ENCODE measurements around the gene RREB1.
"Not testable (repeated sequence)": the region's sequence is repeated elsewhere in the genome, so short reads cannot be mapped to it uniquely, and the experiment has no call there.

RREB1 gene

DNA sequence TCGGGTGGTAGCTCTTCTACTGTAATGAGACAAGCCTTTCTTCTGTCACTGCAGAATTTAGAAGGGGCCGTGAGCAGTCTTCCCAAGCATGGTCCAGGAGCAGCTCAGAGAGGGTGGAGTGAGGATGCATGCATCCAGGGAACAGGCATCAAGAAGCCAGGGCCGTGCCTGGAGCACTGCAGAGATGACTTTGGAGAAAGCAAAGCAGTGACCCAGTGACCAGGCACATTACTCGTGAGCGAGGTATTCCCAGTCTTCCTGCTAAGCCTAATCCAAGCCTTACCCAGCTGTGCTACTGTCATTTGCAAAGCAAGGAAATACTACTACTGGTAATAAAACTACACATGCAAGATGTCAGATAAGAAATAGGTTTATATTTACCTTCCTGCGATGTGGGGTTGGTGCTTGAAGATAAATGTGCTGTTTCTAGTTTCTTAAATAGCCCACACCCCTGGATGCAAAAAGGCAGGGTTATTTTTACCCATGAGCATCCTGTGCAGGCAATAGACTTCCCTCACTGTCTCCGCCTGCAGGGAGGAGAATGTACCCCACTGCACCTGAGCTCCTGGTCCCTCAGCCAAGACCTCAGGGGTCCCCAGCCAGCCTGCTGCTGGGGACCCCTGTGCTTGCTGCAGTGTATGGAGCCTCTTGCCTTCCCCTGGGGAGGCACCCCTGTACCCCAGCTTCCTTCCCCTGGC, 142.3 kb downstream of the RREB1 start:
- no peak for DNase-seq

DNA sequence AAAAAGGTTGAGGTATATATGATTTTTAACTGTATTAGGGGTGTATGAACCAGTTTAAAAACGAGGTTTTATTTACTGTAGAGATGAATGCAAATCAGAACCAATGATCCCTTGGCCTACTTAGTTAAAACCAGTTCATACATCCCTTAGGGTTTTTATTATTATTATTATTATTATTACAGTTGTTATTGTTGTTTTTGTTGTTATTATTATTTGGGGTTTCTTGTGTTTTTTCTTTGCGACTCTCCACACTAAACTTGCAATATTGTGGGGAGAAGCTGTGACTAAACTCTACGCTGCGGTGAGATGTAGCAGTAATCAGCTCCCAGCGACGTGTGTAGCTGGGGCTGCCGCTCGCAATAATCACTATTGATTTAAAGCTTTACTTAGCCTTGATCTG, 143.1 kb downstream of the RREB1 start:
- DNase-seq: no peak

DNA sequence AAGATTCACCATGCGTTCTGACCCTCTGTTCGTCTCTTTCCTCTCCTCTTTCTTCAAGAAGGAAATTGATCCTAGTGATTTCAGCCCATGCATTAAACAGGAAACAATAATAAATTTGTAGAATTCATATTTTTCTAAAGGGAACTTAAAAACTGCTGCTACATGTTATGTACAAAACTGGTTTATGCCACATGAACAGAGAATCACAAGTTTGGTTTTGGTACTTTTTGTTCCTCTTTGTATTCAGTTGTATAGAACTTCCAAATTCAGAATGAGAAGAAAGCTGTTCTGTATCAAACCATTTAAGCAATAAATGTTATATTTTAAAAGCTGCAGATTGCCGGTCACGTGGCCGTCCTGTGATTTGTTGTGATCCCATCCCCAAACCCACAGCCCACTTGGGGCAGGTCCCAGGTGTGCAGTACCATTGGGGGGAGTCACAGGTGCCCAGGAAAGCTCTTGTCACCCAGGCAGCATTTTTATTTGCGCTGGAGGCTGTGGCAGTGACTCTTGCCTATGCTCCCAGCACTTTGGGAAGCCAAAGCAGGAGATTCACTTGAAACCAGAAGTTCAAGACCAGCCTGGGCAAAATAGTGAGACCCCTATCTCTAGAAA, 144.0 kb downstream of the RREB1 start:
- no peak for DNase-seq

DNA sequence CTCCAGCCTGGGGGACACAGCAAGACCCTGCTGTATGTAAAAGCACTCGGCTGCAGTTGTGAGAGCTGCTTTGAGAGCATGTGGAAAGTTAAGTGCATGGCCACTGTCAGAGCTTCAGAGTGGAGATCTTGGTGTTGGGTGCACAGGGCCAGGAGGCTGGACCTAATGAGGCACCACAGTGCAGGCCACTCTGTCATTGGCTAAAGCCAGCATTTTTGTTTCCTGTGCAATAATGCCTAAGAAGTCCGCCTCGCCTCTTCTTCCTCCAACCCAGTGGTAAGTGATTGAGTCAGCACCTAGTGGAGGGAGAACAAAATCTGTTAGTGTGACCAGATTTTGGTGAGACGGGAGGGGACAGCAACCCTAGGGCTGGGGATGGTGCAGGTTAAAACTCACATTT, 144.6 kb downstream of the RREB1 start:
- no peak for DNase-seq

DNA sequence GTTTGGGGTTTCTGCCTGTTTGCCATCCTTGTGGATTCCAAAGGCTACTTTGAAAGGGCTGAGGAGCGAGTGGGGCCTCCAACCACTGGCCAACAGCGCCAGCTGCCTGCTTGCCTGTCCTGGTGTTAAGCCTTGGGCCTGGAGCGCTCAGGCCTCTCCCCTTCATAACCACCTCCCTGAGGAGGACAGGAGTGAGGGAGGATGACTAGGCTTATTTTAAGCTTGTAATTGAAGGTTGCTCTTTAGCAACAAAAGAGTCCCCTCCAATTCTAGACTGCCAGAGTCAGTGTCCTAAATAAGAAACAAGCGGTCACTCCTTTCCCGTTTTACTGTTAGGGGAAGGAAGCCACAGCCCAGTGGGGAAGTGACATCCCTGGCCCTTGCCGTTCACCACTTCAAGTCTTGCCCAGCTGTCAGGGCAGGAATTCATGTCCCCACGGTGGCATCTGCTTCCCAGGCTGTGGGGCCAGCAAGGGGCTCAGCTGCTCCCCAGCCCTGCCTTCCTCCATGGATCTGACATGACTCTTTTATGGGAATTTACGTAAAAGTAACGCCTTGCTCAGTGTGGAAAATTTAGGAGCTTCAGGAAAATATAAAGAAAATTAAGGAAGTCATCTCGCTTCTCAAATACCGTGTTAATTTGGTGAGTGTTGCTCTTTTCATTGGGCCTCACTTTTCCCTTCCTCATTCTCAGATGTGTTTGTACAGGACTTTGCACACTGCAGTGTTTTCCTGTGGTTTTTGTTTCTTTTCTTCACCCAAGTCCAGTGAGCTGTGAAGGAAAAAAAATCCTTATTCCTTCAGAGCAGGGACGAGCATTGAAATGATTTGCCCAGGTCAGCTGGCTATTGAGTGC, 147.4 kb downstream of the RREB1 start:
- DNase-seq: peak; percentile 79

DNA sequence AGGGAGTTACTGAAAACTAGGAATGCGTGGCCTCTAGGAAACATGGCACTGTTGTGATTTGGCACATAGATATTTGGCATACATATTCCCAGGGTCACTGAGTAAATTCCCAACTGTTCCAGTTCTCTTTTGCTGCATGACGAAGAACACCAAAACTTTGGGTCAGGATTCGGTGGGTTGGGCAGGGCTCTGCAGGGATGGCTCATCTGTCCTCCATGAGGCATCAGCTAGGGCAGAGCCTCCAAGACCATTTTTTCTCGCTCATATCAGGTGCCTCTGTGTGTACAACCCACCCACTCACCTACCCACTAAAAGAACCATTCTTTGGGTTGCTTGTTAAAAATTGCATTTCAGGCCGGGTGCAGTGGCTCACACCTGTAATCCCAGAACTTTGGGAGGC, 148.2 kb downstream of the RREB1 start:
- no peak for DNase-seq

DNA sequence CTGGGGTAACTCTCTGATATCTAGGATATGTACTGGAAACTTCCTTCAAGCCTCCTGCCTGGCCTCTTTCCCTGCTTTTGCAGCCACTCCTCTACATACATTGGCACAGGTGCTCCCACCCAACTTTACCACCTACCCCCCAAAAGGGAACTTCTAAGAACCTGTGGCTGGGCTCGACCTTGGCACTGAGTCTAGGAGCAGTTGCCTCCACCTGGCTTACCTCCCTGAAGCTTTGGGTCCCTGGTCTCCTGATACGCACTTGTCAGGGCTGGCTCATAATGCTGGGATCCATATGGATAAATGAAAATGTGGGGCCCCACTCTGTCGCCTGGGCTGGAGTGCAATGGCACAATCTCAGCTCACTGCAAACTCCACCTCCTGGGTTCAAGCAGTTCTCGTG, 149.0 kb downstream of the RREB1 start:
- DNase-seq: no peak

DNA sequence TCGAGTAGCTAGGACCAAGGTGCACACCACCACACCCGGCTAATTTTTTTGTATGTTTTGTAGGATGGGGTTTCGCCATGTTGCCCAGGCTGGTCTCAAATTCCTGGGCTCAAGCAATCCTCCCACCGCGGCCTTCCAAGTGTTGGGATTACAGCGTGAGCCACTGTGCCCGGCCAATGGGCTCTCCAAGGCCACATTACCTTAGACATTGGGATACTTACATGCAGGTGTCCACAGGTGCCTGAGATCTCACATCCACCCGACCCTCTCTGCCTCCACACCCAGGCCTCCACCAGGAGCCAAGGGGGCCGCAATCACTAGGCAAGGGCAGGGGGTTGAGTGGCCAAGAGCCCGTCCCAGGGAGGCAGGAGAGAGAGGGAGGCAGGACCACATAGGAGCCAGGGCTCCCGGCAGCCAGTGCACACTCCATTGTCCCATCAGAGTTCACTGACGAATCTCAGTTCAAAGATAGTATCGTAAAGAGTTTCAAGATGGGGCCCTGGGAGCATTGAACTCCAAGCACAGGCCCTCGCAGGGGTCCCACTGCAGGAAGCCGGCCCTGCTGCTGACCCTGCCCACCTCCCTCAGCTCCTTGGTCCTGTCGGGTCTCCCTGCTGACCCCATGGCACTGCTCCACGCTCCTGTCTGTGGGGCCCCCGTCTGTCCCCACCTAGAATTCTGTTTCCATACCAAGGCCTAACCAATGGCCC, 149.9 kb downstream of the RREB1 start:
- DNase-seq: no peak

DNA sequence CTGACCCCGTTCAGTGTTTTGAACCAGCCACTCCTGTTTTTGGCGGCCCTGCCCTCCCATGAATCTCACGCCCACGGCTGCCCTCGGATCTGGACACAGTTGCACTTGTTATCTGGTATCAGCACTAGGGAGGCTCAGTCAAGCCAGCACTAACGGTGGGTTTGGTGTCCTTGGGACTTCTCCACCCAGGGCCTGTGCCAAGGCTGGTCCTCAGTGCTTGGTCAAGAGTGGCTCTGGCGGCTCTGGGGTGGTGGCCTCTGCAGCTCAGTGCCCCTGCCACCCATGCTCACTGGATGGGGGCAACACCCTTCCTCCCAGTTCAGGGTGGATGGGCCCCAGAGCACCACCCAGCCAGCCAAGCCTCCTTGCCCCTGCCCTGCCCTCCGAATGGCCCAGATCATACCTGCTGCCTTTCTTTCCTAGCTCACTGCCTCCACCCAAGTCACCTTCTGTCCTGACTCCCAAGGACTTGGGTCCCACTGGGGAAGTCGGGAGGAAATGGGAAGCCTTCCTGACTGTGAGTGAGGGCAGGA, 150.5 kb downstream of the RREB1 start:
- no peak for DNase-seq

DNA sequence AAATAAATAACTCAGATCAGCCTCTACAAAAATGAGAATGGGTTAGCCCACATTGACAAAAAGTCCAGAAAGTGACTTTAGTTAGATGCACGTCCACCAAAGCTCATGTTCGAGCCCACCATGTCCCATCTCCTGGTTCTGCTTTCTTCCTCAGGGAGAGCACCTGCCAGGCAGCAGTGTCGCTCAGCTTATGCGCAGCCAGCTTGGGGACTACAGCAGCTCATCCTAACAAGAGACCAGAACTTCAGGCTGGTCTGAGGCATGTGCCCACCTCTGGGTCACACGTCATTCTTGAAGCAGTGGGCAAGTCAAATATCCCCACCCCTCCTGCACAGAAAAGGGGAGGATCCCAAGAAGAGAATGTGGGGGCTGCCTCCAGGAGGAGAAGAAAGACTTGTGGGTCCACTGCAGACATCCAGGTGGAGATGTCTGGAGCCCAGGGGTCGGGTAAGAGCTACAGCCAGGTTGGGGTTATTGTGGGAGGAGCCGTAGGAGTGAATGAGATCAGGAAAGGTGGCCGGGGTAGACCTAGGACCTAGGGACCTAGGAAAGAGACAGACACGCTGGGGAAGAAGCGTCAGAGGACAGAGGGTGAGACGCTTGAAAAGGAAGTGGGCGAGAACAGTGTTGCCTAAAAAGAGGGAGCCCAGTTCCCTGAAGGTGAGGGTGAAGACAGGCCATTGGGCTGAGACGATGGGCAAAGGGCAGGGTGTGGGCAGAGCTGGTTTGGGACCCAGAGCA, 152.7 kb downstream of the RREB1 start:
- DNase-seq: no peak

DNA sequence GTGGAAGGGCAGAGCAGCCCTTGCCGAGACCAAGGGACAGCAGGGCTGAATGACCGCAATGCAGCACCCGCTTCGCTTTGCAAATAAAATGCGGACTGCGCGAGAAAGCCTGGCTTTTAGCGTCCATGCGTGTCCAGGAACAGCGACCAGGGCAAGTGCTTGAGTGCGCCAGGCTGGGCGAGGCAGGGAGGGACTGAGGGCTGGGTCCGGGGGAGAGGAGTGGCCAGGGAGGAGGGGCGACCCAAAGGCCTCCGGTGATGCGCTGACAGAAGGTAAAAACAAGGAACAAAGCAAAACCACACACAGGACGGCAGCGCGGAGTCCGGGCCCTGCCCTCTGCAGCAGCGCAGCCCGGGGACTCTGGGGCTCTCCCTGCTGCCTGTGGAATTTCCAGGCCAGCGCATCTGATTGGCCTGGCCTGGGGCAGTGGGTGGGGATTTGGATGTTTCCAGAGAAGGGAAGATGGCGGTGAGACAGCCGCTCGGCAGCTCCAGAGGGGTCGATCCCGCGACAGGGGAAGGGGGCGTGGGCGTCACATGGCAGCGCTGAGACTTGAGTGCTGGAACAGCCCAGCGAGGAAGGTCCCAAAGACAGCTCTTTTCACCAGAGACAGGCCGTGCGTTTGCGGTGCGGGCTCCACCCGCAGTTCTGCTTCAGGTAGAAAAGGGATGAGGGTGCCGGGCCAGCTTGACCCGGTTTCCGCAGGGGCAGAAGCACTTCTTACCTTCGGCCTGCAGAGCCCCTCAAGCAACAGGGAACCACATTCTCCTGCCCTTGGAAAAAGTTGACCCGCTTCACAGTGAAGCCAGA, 153.5 kb downstream of the RREB1 start:
- peak; percentile 91 for DNase-seq

DNA sequence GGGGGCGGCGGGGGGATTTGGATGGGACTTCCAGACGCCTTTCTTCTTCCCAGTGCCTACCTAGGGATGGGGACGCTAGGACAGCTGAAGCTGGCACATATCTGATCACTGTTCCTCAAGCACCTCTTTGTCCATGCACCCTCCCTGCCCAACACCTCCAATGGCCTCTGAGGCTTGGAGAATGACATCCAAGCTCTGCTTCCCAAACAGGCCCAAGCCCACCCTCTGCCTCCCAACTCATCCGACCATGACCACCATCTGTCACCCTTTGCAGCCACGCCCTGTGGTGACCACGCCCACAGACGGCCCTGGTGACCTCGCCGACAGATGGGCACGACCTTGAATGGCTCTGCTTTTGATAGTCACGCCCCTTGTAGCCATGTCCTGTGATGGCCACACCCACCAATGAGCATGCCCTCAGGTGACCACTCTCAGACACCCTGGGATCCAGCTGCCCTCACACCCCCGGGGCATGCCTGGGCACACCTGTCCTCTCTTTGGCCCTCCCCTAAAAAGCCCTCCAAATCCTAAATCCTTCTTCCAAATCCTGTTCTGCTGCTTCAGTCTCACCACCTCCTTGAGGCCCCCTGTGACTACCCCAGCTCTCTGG, 154.2 kb downstream of the RREB1 start:
- DNase-seq: no peak

DNA sequence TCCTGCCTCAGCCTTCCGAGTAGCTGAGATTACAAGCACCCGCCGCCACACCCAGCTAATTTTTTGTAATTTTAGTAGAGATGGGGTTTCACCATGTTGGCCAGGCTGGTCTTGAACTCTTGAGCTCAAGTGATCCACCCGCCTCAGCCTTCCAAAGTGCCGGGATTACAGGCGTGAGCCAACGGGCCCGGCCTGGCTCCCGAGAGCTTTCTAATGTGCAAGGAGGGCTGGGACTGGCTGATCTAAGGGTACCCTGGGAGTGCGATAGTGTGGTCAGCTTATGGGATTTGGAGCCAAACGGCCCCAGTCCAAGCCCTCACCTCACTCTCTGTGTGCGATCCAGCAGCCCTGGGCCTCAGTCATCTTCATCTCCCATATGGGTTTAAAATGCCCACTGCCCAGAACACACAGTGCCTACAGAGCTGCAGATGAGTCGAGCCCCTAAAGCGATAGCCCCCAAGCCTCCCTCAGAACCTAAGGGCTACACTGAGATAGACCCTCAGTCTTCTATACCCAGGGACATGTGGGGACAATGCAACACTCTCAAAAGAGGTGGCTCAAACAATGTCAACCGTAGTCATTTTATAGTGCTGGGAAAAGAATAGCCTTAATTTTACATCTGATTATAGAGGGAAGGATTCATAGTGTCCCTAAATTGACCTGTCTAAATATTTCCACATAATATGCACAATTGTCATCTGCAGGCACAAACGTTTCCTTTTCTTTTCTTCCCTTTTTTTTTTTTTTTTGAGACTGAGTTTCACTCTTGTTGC, 155.2 kb downstream of the RREB1 start:
- no peak for DNase-seq

DNA sequence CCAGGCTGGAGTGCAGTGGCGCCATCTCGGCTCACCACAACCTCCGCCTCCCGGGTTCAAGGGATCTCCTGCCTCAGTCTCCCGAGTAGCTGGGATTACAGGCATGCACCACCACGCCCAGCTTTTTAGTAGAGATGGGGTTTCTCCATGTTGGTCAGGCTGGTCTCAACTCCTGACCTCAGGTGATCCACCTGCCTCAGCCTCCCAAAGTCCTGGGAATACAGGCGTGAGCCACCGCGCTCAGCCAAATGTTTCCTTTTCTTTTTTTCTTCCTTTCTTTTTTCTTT, 155.7 kb downstream of the RREB1 start:
- not testable (repeated sequence) for DNase-seq

DNA sequence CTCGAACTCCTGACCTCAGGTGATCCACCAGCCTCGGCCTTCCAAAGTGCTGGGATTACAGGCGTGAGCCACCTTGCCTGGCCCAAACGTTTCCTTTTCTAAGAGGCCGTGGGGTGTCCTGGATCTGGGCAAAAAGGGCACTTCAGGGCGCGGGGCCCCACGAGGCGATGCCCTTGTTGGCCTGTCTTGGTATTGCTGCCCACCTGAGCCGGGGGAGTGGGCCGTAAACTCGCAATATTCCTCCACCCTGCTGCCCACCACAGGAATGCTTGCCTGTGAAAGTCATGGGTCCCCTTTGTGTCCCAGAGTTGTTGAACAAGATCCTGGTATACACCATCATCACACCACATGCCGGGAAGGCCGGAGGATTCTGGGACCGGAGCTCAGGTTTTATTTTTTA, 156.3 kb downstream of the RREB1 start:
- no peak for DNase-seq

DNA sequence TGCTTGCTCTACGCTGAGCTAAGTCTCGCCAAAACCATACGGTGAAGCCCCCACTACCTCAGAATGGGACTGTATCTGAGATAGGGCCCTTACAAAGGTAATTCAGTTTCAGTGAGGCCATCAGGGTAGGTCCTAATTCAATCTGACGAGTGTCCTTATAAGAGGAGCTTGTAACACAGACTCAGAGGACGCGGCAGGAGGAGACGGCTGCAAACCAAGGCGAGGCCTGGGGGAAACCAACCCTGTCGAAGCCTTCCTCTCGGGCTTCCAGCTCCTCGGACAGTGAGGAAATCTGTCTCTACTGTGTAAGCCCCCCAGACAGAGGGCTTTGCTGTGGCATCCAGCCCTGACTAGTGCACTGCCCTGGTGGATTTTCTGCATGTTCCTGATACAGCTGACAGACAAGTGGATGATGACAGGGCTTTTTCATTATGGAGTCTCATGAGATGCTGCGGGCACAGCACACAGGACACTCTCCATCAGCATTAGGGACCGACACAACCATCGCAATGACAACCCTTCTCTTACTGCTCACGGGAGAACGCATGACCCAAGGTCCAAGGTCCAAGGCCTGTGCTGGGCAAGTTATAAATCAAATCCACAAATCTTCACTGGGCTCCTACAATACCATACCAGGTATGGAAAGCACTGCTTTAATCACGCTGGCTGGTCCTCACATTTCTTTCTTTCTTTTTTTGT, 157.1 kb downstream of the RREB1 start:
- DNase-seq: no peak

DNA sequence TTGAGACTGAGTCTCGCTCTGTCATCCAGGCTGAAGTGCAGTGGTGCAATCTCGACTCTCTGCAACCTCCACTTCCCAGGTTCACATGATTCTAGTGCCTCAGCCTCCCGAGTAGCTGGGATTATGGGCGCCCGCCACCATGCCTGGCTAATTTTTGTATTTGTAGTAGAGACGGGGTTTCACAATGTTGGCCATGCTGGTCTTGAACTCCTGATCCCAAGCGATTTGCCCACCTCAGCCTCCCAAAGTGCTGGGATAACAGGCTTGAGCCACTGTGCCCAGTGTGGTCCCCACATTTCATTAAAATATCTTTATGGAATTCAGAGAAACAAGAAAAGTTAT, 157.6 kb downstream of the RREB1 start:
- DNase-seq: not testable (repeated sequence)

DNA sequence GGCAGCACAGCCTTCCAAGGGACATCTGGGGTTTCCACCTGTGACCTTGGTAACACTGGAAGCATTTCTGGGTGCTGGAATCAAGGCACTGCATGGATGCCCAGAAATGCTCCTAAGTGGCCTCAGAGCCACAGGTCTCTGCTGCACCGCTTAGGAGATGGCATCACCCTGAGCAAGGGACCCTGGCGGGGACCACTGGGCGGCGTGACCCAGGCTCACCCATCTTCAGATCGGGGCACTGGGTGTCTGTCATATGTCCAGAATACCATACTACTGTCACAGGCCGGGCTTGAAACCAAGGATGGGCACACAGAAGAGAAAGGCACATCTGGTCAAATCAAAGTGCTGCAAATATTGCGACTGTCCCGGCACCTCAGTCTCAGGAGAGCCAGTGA, 159.3 kb downstream of the RREB1 start:
- no peak for DNase-seq

DNA sequence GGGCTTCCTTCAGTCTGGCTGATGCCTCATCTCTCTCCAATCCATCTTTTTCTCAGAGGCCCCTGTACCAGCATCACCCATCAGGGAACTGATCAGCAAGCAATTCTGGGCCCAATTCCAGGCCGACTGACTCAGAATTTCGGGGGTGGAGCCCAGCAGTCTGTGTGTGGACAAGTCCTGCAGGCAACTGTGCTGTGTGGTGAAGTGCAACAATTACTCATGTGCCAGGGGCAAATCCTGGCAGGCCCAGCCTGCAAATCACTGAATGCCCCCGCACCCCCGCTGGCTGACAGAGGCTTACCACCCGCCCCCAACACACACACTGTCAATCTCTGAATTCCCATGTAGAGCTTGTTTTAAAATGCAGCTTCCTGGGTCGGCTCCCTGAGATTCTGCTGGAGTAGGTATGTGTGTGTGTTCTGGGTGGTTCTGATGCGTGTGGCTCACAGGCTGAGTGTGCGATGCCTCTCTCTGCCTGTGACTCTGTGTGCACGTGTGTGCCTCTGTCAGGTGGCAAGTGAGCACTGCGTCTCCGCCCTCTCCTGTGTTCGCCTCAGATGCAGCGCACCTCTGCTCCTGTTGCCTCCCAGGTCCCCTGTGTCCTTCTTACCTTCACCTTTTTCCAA, 159.8 kb downstream of the RREB1 start:
- DNase-seq: no peak
